ENCODE results near the gene HNF4A.

DNA sequence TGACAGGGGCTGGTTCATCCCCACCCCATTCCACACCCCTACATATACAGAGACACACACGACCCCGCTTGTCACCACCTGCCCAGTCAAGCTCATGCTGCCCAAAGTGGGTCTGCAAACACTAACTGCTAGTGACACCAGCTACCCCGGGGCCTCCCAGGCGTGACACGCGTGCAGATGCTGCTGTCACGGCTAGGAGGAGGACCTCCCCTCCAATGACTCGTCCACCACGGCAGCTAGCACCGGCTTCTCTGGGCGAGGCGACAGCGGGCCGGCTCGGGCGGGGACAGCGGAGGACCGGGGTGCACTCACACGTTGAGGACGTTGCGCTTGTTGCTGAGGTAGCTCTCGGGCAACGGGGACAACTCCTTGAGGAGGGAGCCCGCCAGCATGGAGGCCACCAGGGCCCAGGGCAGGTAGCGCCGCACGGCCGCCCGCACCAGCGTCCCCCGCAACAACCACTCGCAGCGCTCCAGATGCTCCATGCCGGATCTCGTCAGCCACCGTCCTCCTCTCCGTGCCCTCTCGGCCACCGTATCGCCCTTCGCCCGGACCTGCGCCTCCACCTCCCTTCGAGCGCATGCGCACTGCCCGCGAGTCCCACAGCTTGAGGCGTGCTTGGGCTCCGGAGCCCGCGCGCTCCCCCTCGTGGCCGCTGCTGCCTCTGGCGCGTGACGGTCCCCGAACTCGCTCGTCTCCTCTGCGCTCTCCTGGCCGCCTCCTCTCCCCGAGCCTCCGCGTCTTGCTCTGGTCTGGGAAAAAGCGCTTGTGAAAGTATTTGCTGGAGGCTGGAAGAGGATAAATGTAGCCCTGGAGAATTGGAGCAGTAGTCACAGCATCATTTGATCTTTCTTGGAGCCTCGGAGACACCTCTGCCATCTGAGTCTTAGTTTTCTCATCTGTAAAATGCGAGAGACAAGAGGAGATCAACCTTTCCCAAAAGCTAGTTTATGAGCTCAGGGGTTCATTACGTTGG lies 44.5 kb upstream of the HNF4A start, which contains the start of gene FITM2:
- TF ChIP-seq ZKSCAN5 (CRISPR knock-in tag; IDR thresholded peaks at IDR 0.05) (peak; percentile 67), YY1 (IDR thresholded peaks at IDR 0.05; ENCODE audit: insufficient read depth, insufficient replicate concordance, low read depth, low read length) (peak; percentile 88), KAT2B (IDR thresholded peaks at IDR 0.05; ENCODE audit: borderline replicate concordance, low read depth, low read length) (no peak), PAWR (CRISPR knock-in tag; IDR thresholded peaks at IDR 0.05; ENCODE audit: borderline replicate concordance) (no peak), HMG20A (CRISPR knock-in tag; IDR thresholded peaks at IDR 0.05; ENCODE audit: borderline replicate concordance) (peak; percentile 54; the same call in 1 of the 2 replicates), ZZZ3 (CRISPR knock-in tag; IDR thresholded peaks at IDR 0.05; ENCODE audit: borderline replicate concordance) (peak; percentile 99), ZNF143 (CRISPR knock-in tag; IDR thresholded peaks at IDR 0.05) (peak; percentile 64), ZNF180 (CRISPR knock-in tag; IDR thresholded peaks at IDR 0.05; ENCODE audit: borderline replicate concordance, low read depth) (peak; percentile 94; the same call in 1 of the 2 replicates), SPEN (CRISPR knock-in tag; IDR thresholded peaks at IDR 0.05; ENCODE audit: low read depth) (peak; percentile 100), CEBPB (IDR thresholded peaks at IDR 0.05; ENCODE audit: borderline replicate concordance, low read depth, low read length) (no peak), TAF1 (CRISPR knock-in tag; IDR thresholded peaks at IDR 0.05) (peak; percentile 90; the same call in 1 of the 2 replicates)
- TF ChIP-seq, protein P1, sequence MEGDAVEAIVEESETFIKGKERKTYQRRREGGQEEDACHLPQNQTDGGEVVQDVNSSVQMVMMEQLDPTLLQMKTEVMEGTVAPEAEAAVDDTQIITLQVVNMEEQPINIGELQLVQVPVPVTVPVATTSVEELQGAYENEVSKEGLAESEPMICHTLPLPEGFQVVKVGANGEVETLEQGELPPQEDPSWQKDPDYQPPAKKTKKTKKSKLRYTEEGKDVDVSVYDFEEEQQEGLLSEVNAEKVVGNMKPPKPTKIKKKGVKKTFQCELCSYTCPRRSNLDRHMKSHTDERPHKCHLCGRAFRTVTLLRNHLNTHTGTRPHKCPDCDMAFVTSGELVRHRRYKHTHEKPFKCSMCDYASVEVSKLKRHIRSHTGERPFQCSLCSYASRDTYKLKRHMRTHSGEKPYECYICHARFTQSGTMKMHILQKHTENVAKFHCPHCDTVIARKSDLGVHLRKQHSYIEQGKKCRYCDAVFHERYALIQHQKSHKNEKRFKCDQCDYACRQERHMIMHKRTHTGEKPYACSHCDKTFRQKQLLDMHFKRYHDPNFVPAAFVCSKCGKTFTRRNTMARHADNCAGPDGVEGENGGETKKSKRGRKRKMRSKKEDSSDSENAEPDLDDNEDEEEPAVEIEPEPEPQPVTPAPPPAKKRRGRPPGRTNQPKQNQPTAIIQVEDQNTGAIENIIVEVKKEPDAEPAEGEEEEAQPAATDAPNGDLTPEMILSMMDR (CRISPR knock-in tag; IDR thresholded peaks at IDR 0.05), result peak; percentile 100
